ENCODE measurements around the gene MUC5AC.

GRCh38 chr11:1227551-1228100 lies 69.9 kb downstream of the MUC5AC start:
- TF ChIP-seq CTCF (IDR thresholded peaks at IDR 0.05; ENCODE audit: poor library complexity, severe bottlenecking): no peak
- no peak for TF ChIP-seq RAD21 (conservative IDR thresholded peaks at IDR 0.05)
- TF ChIP-seq POLR2AphosphoS5 (IDR thresholded peaks at IDR 0.05): no peak
- TF ChIP-seq REST (IDR thresholded peaks at IDR 0.05; ENCODE audit: borderline replicate concordance): no peak
- no peak for TF ChIP-seq EZH2 (IDR thresholded peaks at IDR 0.05; ENCODE audit: borderline replicate concordance, insufficient read depth, low read length, poor library complexity, severe bottlenecking)
- TF ChIP-seq EP300 (conservative IDR thresholded peaks at IDR 0.05; ENCODE audit: poor library complexity, severe bottlenecking): no peak
- TF ChIP-seq MXI1 (conservative IDR thresholded peaks at IDR 0.05; ENCODE audit: poor library complexity, severe bottlenecking): no peak
- no peak for TF ChIP-seq TAF1 (IDR thresholded peaks at IDR 0.05; ENCODE audit: low read depth)
- TF ChIP-seq SMC3 (conservative IDR thresholded peaks at IDR 0.05; ENCODE audit: poor library complexity): no peak
